GM23338 (cell line): ENCODE results near the gene ACBD3. TPM values are rescaled to one million over a fixed set of nuclear protein-coding genes. Genes with fewer than 3 reads are reported as not detected.

ENCODE experiments used
- ATAC-seq: fragments of 200-7000 bp; cut with Tn5 transposase; 3 replicates; pipeline ENCODE4 v1.9.1; 2020
- DNase-seq: peaks from one replicate; pipeline ENCODE4 v3.0.0-alpha.2; 2015; ENCODE audit warnings: low spot score
- H2AFZ ChIP-seq: fragments of 200-600 bp; sonication (generic); 2 replicates; pipeline ENCODE4 v1.8.0; 2016; ENCODE audit warnings: antibody characterized with exemption, mild to moderate bottlenecking, moderate library complexity
- H3F3A ChIP-seq: fragments of 200-600 bp; sonication (generic); replicated peaks from 2 replicates; pipeline ENCODE4 v1.8.0; 2017; ENCODE audit warnings: antibody characterized with exemption, mixed run types, low read depth
- H3K27ac ChIP-seq: fragments of 200-600 bp; sonication (generic); 2 replicates; pipeline ENCODE4 v1.6.1; 2016; ENCODE audit warnings: low read depth
- H3K27me3 ChIP-seq: fragments of 200-600 bp; sonication (generic); 2 replicates; pipeline ENCODE4 v1.8.0; 2016; ENCODE audit warnings: mild to moderate bottlenecking, mixed run types, moderate library complexity; ENCODE audit not compliant: insufficient read depth
- H3K36me3 ChIP-seq: fragments of 200-600 bp; sonication (generic); 2 replicates; pipeline ENCODE4 v1.8.0; 2016; ENCODE audit warnings: mild to moderate bottlenecking; ENCODE audit not compliant: insufficient read depth
- H3K4me1 ChIP-seq: fragments of 200-600 bp; sonication (generic); 2 replicates; pipeline ENCODE4 v1.8.0; 2016; ENCODE audit warnings: mild to moderate bottlenecking, moderate library complexity; ENCODE audit not compliant: insufficient read depth
- H3K4me2 ChIP-seq: fragments of 200-600 bp; sonication (generic); 2 replicates; pipeline ENCODE4 v1.7.1; 2017; ENCODE audit warnings: mixed run types
- H3K4me3 ChIP-seq: fragments of 200-600 bp; sonication (generic); 2 replicates; pipeline ENCODE4 v1.6.1; 2016; ENCODE audit warnings: mixed run types
- H3K79me2 ChIP-seq: fragments of 200-600 bp; sonication (generic); replicated peaks from 2 replicates; pipeline ENCODE4 v1.8.0; 2017; ENCODE audit warnings: mild to moderate bottlenecking; ENCODE audit not compliant: insufficient read depth
- H3K9me2 ChIP-seq: fragments of 200-600 bp; sonication (generic); 2 replicates; pipeline ENCODE4 v1.8.0; 2017; ENCODE audit not compliant: insufficient read depth
- H4K20me1 ChIP-seq: fragments of 200-600 bp; sonication (generic); replicated peaks from 2 replicates; pipeline ENCODE4 v1.8.0; 2017; ENCODE audit warnings: mild to moderate bottlenecking; ENCODE audit not compliant: insufficient read depth
- H3K27ac Mint-ChIP-seq: 2 replicates; pipeline ENCODE4 v1.8.0; 2020; ENCODE audit warnings: inconsistent platforms, mild to moderate bottlenecking, moderate library complexity, mixed read lengths
- H3K27me3 Mint-ChIP-seq: 3 replicates; pipeline ENCODE4 v1.8.0; 2022; ENCODE audit warnings: low read depth, mild to moderate bottlenecking, moderate library complexity, mixed read lengths, inconsistent platforms; ENCODE audit not compliant: insufficient read depth, poor library complexity
- H3K36me3 Mint-ChIP-seq: 3 replicates; pipeline ENCODE4 v1.8.0; 2021; ENCODE audit warnings: low read depth, mild to moderate bottlenecking, inconsistent platforms, moderate library complexity, mixed read lengths
- H3K4me1 Mint-ChIP-seq: 3 replicates; pipeline ENCODE4 v1.8.0; 2020; ENCODE audit warnings: mild to moderate bottlenecking, inconsistent platforms, mixed read lengths
- H3K4me3 Mint-ChIP-seq: 3 replicates; pipeline ENCODE4 v1.8.0; 2021; ENCODE audit warnings: moderate library complexity, mild to moderate bottlenecking, inconsistent platforms, mixed read lengths
- H3K9me3 Mint-ChIP-seq: 3 replicates; pipeline ENCODE4 v1.8.0; 2020; ENCODE audit warnings: moderate library complexity, mild to moderate bottlenecking, inconsistent platforms, mixed read lengths
- CREB1 ChIP-seq: fragments of 250-450 bp; sonication (Bioruptor Pico); IDR thresholded peaks from 2 replicates; pipeline ENCODE4 v1.5.0; 2020; ENCODE audit warnings: low read depth, mild to moderate bottlenecking, moderate library complexity
- CTCF ChIP-seq, 2 experiments: fragments of 200-600 bp in 1 of 2; sonication (generic) in 1 of 2; conservative IDR thresholded peaks; 2 replicates each; pipeline versions ENCODE4 v1.5.1 to v1.6.1; 2016 to 2017; ENCODE audit warnings: antibody characterized with exemption in 2 of 2, low read depth in 2 of 2, mild to moderate bottlenecking in 2 of 2, moderate library complexity in 1 of 2
- EZH2phosphoT487 ChIP-seq: fragments of 200-600 bp; sonication (generic); IDR thresholded peaks from one replicate; pipeline ENCODE4 v1.8.1; 2018; ENCODE audit warnings: antibody characterized with exemption; ENCODE audit not compliant: unreplicated experiment
- JUNB ChIP-seq: IDR thresholded peaks from one replicate; pipeline ENCODE4 v1.6.1; 2016; ENCODE audit warnings: antibody characterized with exemption; ENCODE audit not compliant: unreplicated experiment
- NANOG ChIP-seq: IDR thresholded peaks from 2 replicates; pipeline ENCODE4 v1.6.1; 2016; ENCODE audit warnings: antibody characterized with exemption, borderline replicate concordance
- POLR2AphosphoS5 ChIP-seq: IDR thresholded peaks from 2 replicates; pipeline ENCODE4 v1.6.1; 2016; ENCODE audit warnings: antibody characterized with exemption, low read depth
- ZNF114 ChIP-seq: fragments of 250-450 bp; sonication (Bioruptor Pico); IDR thresholded peaks from 2 replicates; pipeline ENCODE4 v1.5.0; 2020; ENCODE audit warnings: mild to moderate bottlenecking, moderate library complexity
- polyA plus RNA-seq: library from polyadenylated mRNA; unstranded; fragments of >200 nt; fragmentation: Nextera tagmentation; extraction: Ambion mirVana; gene quantifications from 2 replicates; pipeline ENCODE4 v1.2.1, GENCODE V29; 2016
- total RNA-seq: library from RNA; depleted of rRNA; stranded (reverse); fragments of >200 nt; shearing (Covaris generic); gene quantifications from 2 replicates; pipeline ENCODE4 v1.2.3, GENCODE V29; 2014

ACBD3 gene
- total and polyA plus RNA-seq, 2 experiments from 2014 or later, result 17.1 to 36.2 TPM

- DNase-seq (peak; percentile 74), ATAC-seq (peak; percentile 77)
- Histone ChIP-seq H2AFZ (0 out of 2 replicates have a peak overlapping the region, but pooled peaks have one; percentile 15), H3K9me2 (no peaks in the 10 kb centered on the region), H3F3A (0 out of 2 replicates have a peak, but pooled peaks cover 5% of the 10 kb centered on the region), H3K4me2 (no peak overlapping the region), H3K79me2 (no peaks in the 10 kb centered on the region), H4K20me1 (no peaks in the 10 kb centered on the region), H3K4me3 (no peak overlapping the region), H3K36me3 (no peaks in the 10 kb centered on the region), H3K27me3 (no peaks in the 10 kb centered on the region), H3K27ac (no peak overlapping the region), H3K4me1 (no peaks in the 10 kb centered on the region; the same call in 1 of the 2 replicates)
- Mint-ChIP-seq H3K36me3 (no peaks in the 10 kb centered on the region), H3K27ac (no peak overlapping the region), H3K4me1 (peaks cover 14% of the 10 kb centered on the region), H3K9me3 (no peaks in the 10 kb centered on the region), H3K4me3 (no peak overlapping the region), H3K27me3 (peaks cover 6% of the 10 kb centered on the region)
- TF ChIP-seq CTCF (conservative IDR thresholded peaks at IDR 0.05; ENCODE audit: low read depth in 2 of 2) (peak; percentile 63 to 81), NANOG (no peak), EZH2phosphoT487 (no peak), JUNB (no peak)
Observed at GRCh38 chr1:226201029-226201593, 14.6 kb upstream of the ACBD3 start.

DNA sequence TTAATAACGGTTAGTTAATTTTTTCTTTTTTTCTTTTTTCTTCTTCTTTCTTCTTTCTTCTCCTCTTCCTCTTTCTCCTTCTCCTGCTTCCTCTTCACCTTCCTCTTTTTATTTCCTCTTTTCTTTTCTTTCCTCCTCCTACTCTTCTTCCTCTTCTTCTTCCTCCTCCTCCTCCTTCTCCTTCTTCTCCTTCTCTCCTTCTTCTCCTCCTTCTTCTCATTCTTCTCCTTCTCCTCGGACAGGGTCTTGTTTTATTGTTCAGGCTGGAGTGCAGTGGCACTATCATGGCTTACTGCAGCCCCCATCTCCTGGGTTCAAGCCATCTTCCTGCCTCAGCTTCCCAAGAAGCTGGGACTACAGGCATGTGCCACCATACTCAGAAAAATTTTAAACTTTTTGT lies 13.4 kb upstream of the ACBD3 start:
- Mint-ChIP-seq H3K4me1 (peaks cover 14% of the 10 kb centered on the region), H3K36me3 (no peaks in the 10 kb centered on the region), H3K9me3 (no peaks in the 10 kb centered on the region), H3K4me3 (no peak overlapping the region), H3K27ac (no peak overlapping the region), H3K27me3 (peaks cover 6% of the 10 kb centered on the region)
- no peaks in the 10 kb centered on the region for H4K20me1 ChIP-seq
- H3F3A ChIP-seq, result 0 out of 2 replicates have a peak, but pooled peaks cover 7% of the 10 kb centered on the region
- H3K4me1 ChIP-seq, result no peaks in the 10 kb centered on the region; the same call in 1 of the 2 replicates
- no peaks in the 10 kb centered on the region for H3K79me2 ChIP-seq
- no peak overlapping the region for H3K4me3 ChIP-seq
- no peaks in the 10 kb centered on the region for H3K9me2 ChIP-seq
- no peak for DNase-seq
- H3K4me2 ChIP-seq, result no peak overlapping the region
- TF ChIP-seq CTCF (conservative IDR thresholded peaks at IDR 0.05; ENCODE audit: low read depth in 2 of 2), result no peak
- no peak for TF ChIP-seq POLR2AphosphoS5
- no peak for TF ChIP-seq CREB1
- TF ChIP-seq NANOG, result no peak
- no peak for TF ChIP-seq ZNF114 (CRISPR knock-in tag)
- no peak overlapping the region for H3K27ac ChIP-seq
- no peaks in the 10 kb centered on the region for H3K36me3 ChIP-seq
- no peak overlapping the region for H2AFZ ChIP-seq
- no peaks in the 10 kb centered on the region for H3K27me3 ChIP-seq
- no peak for ATAC-seq
